ENCODE results near the gene EFL1. TPM values are rescaled to one million over a fixed set of nuclear protein-coding genes. Genes with fewer than 3 reads are reported as not detected.
A peak's percentile ranks its signal among the peaks of the same experiment; 100 is the strongest.

EFL1 gene
- total and polyA plus RNA-seq, 9 of the 15 experiments (the other 6 are each of a cell fraction or from before 2014, with no cell fraction given) = 4.8 to 32.5 (median 16.9) TPM

- TF ChIP-seq THRB (CRISPR knock-in tag; conservative IDR thresholded peaks at IDR 0.05) (0 out of 2 replicates have a peak, but pooled peaks have one; percentile 11), XRCC4 (IDR thresholded peaks at IDR 0.05; ENCODE audit: extremely low read depth, insufficient read depth, insufficient read length) (no peak), HMBOX1 (IDR thresholded peaks at IDR 0.05) (peak; percentile 47; the same call in 1 of the 2 replicates), CTCFL (IDR thresholded peaks at IDR 0.05; ENCODE audit: borderline replicate concordance, insufficient read depth, low read depth, low read length, poor library complexity, severe bottlenecking) (no peak), ARID1B (IDR thresholded peaks at IDR 0.05) (peak; percentile 86), NFE2 (IDR thresholded peaks at IDR 0.05; ENCODE audit: low read depth) (0 out of 2 replicates have a peak, but pooled peaks have one; percentile 24), HDAC3 (IDR thresholded peaks at IDR 0.05; ENCODE audit: borderline replicate concordance, partially characterized antibody) (peak; percentile 39), SMARCC2 (IDR thresholded peaks at IDR 0.05; ENCODE audit: low read depth) (peak; percentile 80), ZNF12 (CRISPR knock-in tag; IDR thresholded peaks at IDR 0.05) (no peak), ZNF165 (CRISPR knock-in tag; IDR thresholded peaks at IDR 0.05; ENCODE audit: borderline replicate concordance) (no peak), ZNF124 (CRISPR knock-in tag; IDR thresholded peaks at IDR 0.05) (no peak), FOSL1 (tag; conservative IDR thresholded peaks at IDR 0.05) (peak; percentile 98), RFX1 (IDR thresholded peaks at IDR 0.05) (peak; percentile 32), BRD9 (IDR thresholded peaks at IDR 0.05; ENCODE audit: low read depth, partially characterized antibody) (no peak), ZBTB11 (CRISPR knock-in tag; IDR thresholded peaks at IDR 0.05) (no peak), TCF7L2 (IDR thresholded peaks at IDR 0.05; ENCODE audit: low read depth, low read length) (no peak), GTF3C2 (IDR thresholded peaks at IDR 0.05; ENCODE audit: borderline replicate concordance, extremely low read depth, insufficient read length) (no peak)
These were observed 168.7 kb downstream of the EFL1 start (continued) for GRCh38 chr15:82093774-82094211.

Data from K562 (cell line).